ENCODE results near the gene CKMT1B.
"Not testable (repeated sequence)": the region's sequence is repeated elsewhere in the genome, so short reads cannot be mapped to it uniquely, and the experiment has no call there.

CKMT1B gene

GRCh38 chr15:43600200-43600599, 6.4 kb downstream of the CKMT1B start:
- not testable (repeated sequence) for H3K27ac Mint-ChIP-seq; H3K36me3 Mint-ChIP-seq (ENCODE audit: low read depth); H3K4me1 Mint-ChIP-seq (ENCODE audit: low read depth); H3K4me3 Mint-ChIP-seq; H3K9me3 Mint-ChIP-seq; DNase-seq
- peaks cover 21% of the 10 kb centered on the region for H3K27me3 Mint-ChIP-seq

GRCh38 chr15:43602233-43602632, 8.4 kb downstream of the CKMT1B start:
- not testable (repeated sequence) for H3K9me3 Mint-ChIP-seq; H3K4me1 Mint-ChIP-seq (ENCODE audit: low read depth); DNase-seq; H3K4me3 Mint-ChIP-seq; H3K27ac Mint-ChIP-seq; H3K36me3 Mint-ChIP-seq (ENCODE audit: low read depth)
- peaks cover 17% of the 10 kb centered on the region for H3K27me3 Mint-ChIP-seq

GRCh38 chr15:43617750-43618149, 23.9 kb downstream of the CKMT1B start:
- H3K27ac Mint-ChIP-seq; H3K4me1 Mint-ChIP-seq (ENCODE audit: low read depth); H3K9me3 Mint-ChIP-seq; DNase-seq; H3K36me3 Mint-ChIP-seq (ENCODE audit: low read depth); H3K4me3 Mint-ChIP-seq: not testable (repeated sequence)
- H3K27me3 Mint-ChIP-seq: peaks cover 13% of the 10 kb centered on the region

- H3K27ac Mint-ChIP-seq; H3K4me1 Mint-ChIP-seq (ENCODE audit: low read depth); DNase-seq; H3K9me3 Mint-ChIP-seq; H3K36me3 Mint-ChIP-seq (ENCODE audit: low read depth); H3K4me3 Mint-ChIP-seq: not testable (repeated sequence)
- peaks cover 14% of the 10 kb centered on the region for H3K27me3 Mint-ChIP-seq
Observed at GRCh38 chr15:43618700-43619099, 24.9 kb downstream of the CKMT1B start, which contains the start of gene STRC. STRC (minus strand) TSS chr15:43618800; CDS start chr15:43618722, 78 bp downstream.

GRCh38 chr15:43622068-43622799, 28.4 kb downstream of the CKMT1B start:
- peaks cover 17% of the 10 kb centered on the region for H3K27me3 Mint-ChIP-seq
- not testable (repeated sequence) for H3K9me3 Mint-ChIP-seq; H3K27ac Mint-ChIP-seq; H3K36me3 Mint-ChIP-seq (ENCODE audit: low read depth); H3K4me1 Mint-ChIP-seq (ENCODE audit: low read depth); DNase-seq; H3K4me3 Mint-ChIP-seq

GRCh38 chr15:43625106-43625505, 31.3 kb downstream of the CKMT1B start:
- no peaks in the 10 kb centered on the region for H3K9me3 Mint-ChIP-seq
- no peak overlapping the region for H3K27ac Mint-ChIP-seq

GRCh38 chr15:43626937-43627336, 33.1 kb downstream of the CKMT1B start:
- not testable (repeated sequence) for H3K4me3 Mint-ChIP-seq; H3K4me1 Mint-ChIP-seq (ENCODE audit: low read depth); H3K9me3 Mint-ChIP-seq; H3K27me3 Mint-ChIP-seq; H3K27ac Mint-ChIP-seq; H3K36me3 Mint-ChIP-seq (ENCODE audit: low read depth); DNase-seq

More at GRCh38 chr15:43625106-43625505, 31.3 kb downstream of the CKMT1B start:
- Mint-ChIP-seq H3K4me1 (ENCODE audit: low read depth) (no peaks in the 10 kb centered on the region), H3K27me3 (peaks cover 11% of the 10 kb centered on the region), H3K36me3 (ENCODE audit: low read depth) (no peaks in the 10 kb centered on the region), H3K4me3 (no peak overlapping the region)
- DNase-seq: no peak

- not testable (repeated sequence) for DNase-seq; H3K27me3 Mint-ChIP-seq; H3K9me3 Mint-ChIP-seq; H3K4me3 Mint-ChIP-seq; H3K36me3 Mint-ChIP-seq (ENCODE audit: low read depth); H3K27ac Mint-ChIP-seq; H3K4me1 Mint-ChIP-seq (ENCODE audit: low read depth)
Observed at GRCh38 chr15:43638464-43639204, 44.8 kb downstream of the CKMT1B start.

All from activated T-cell treated with anti-CD3 and anti-CD28 coated beads, Interleukin-2, amount 50 U/mL, for 24 hours (primary cell).